ENCODE results near the gene SEPTIN14.
"Not testable (repeated sequence)": the region's sequence is repeated elsewhere in the genome, so short reads cannot be mapped to it uniquely, and the experiment has no call there.

The SEPTIN14 gene

GRCh38 chr7:55785444-55785843, 77.1 kb downstream of the SEPTIN14 start:
- not testable (repeated sequence) for DNase-seq (ENCODE audit: low read depth in 2 of 2)

GRCh38 chr7:55784151-55784550, 78.4 kb downstream of the SEPTIN14 start:
- no peak for DNase-seq (ENCODE audit: low read depth in 2 of 2)

- no peak for DNase-seq (ENCODE audit: low read depth in 2 of 2)
Measured at GRCh38 chr7:55778631-55779030, 83.9 kb downstream of the SEPTIN14 start.

- DNase-seq (ENCODE audit: low read depth in 2 of 2), result no peak
Measured at GRCh38 chr7:55776196-55776595, 86.4 kb downstream of the SEPTIN14 start.

GRCh38 chr7:55775051-55775420, 87.5 kb downstream of the SEPTIN14 start:
- no peak for DNase-seq (ENCODE audit: low read depth in 2 of 2)

GRCh38 chr7:55774327-55775050, 88.1 kb downstream of the SEPTIN14 start:
- no peak for DNase-seq (ENCODE audit: low read depth in 2 of 2)

- no peak for DNase-seq (ENCODE audit: low read depth in 2 of 2)
Measured at GRCh38 chr7:55770778-55771177, 91.8 kb downstream of the SEPTIN14 start.

- not testable (repeated sequence) for DNase-seq (ENCODE audit: low read depth in 2 of 2)
Measured at GRCh38 chr7:55753274-55753862, 109.2 kb downstream of the SEPTIN14 start.

- DNase-seq (ENCODE audit: low read depth in 2 of 2), result not testable (repeated sequence)
Measured at GRCh38 chr7:55744706-55745105, 117.8 kb downstream of the SEPTIN14 start.
